Pancreas (tissue), 10 donors: ENCODE results near the gene YAE1. TPM values are rescaled to one million over a fixed set of nuclear protein-coding genes. Genes with fewer than 3 reads are reported as not detected.

Experiments
- ATAC-seq, 4 donors: fragments of 200-7000 bp; cut with Tn5 transposase; one replicate each; pipeline versions ENCODE4 v1.8.0 to v1.9.1; 2020; ENCODE audit warnings: mild to moderate bottlenecking in 4 of 4, moderate library complexity in 4 of 4
- DNase-seq, 6 donors: peaks; one replicate each; pipeline ENCODE4 v3.0.0-alpha.2; 2020
- FAIRE-seq: peaks from 2 replicates; lab custom pipeline; 2012; peaks lifted over from hg19 to GRCh38; lab: Jason Lieb, UNC
- H3K27ac ChIP-seq, 4 donors: fragments of 200-600 bp; sonication (generic); 1 replicate in 3 of 4; 2 replicates in 1 of 4; pipeline versions ENCODE4 v1.5.0 to v1.8.0; 2020
- H3K27me3 ChIP-seq, 4 donors: fragments of 200-600 bp; one replicate each; pipeline ENCODE4 v1.8.0; 2021
- H3K36me3 ChIP-seq, 3 donors: fragments of 200-600 bp; sonication (generic) in 1 of 3; one replicate each; pipeline versions ENCODE4 v1.5.0 to v1.8.0; 2020 to 2021
- H3K4me1 ChIP-seq, 3 donors: fragments of 200-600 bp; one replicate each; pipeline ENCODE4 v1.8.0; 2021
- H3K4me3 ChIP-seq, 4 donors: fragments of 200-600 bp; sonication (generic) in 2 of 4; one replicate each; pipeline versions ENCODE4 v1.5.0 to v1.8.0; 2020 to 2021
- H3K9me3 ChIP-seq, 4 donors: fragments of 200-600 bp; one replicate each; pipeline ENCODE4 v1.8.0; 2021
- WGBS, 2 donors: extraction: QIAGEN DNeasy Blood & Tissue Kit; methylation state at CpG; one replicate each; pipeline ENCODE4 v1.1.7; 2013; 5-methylcytosine and 5-hydroxymethylcytosine counted together
- intact Hi-C, 3 donors: fragments of 100-400 bp; cut with DNase I; formaldehyde crosslinking; loops; one replicate each; pipeline versions ENCODE4 v1.11.1 to v1.14.2; 2022
- polyA plus RNA-seq, 2 donors: library from polyadenylated mRNA; stranded (reverse); fragments of 200-250 nt; gene quantifications; one replicate each; pipeline ENCODE4 v1.2.3, GENCODE V29; 2013
- total RNA-seq, 6 donors: library from RNA; stranded (reverse); fragmentation: NEBNext Ultra II Directional in 4 of 6; extraction: Animal tissue kit (Norgen Biotek cat#: 25700) in 4 of 6; gene quantifications; one replicate each; pipeline versions ENCODE4 v1.2.1 to v1.2.4, GENCODE V29; 2021 to 2023
- TF ChIP-seq, protein P1 (sequence below), 4 donors: fragments of 200-600 bp; sonication (generic) in 3 of 4; IDR thresholded peaks; one replicate each; pipeline versions ENCODE4 v1.5.0 to v1.8.0; 2021; ENCODE audit warnings: antibody characterized with exemption in 4 of 4
- donor health status: healthy with polysubstance abuse.
- donor health status: DM: no; HTN: no; CAD: no; lungs with moderate emphysema.
- donor health status: DM: no; HTN: no; CAD: no.
- donor health status: control.
- donor health status: control.
- donor health status: Bipolar disorder and iron deficiency.
- donor health status: DM: yes; HTN: yes; CAD: no.
- donor health status: DM: no; HTN: no; CAD: no.
- donor health status: DM: no; HTN: no; CAD: no.
- donor health status: DM: yes; HTN: yes; CAD: no.

YAE1 gene
- total and polyA plus RNA-seq, 8 donors, result 6.4 to 17.6 (median 8.2) TPM

- Histone ChIP-seq H3K36me3 (no peaks in the 10 kb centered on the region), H3K4me1 (no peaks in the 10 kb centered on the region), H3K9me3 (no peaks in the 10 kb centered on the region), H3K27me3 (no peaks in the 10 kb centered on the region), H3K27ac (no peak overlapping the region), H3K4me3 (no peak overlapping the region)
- no peak for FAIRE-seq
- ATAC-seq, result no peak
- TF ChIP-seq, protein P1, sequence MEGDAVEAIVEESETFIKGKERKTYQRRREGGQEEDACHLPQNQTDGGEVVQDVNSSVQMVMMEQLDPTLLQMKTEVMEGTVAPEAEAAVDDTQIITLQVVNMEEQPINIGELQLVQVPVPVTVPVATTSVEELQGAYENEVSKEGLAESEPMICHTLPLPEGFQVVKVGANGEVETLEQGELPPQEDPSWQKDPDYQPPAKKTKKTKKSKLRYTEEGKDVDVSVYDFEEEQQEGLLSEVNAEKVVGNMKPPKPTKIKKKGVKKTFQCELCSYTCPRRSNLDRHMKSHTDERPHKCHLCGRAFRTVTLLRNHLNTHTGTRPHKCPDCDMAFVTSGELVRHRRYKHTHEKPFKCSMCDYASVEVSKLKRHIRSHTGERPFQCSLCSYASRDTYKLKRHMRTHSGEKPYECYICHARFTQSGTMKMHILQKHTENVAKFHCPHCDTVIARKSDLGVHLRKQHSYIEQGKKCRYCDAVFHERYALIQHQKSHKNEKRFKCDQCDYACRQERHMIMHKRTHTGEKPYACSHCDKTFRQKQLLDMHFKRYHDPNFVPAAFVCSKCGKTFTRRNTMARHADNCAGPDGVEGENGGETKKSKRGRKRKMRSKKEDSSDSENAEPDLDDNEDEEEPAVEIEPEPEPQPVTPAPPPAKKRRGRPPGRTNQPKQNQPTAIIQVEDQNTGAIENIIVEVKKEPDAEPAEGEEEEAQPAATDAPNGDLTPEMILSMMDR (IDR thresholded peaks at IDR 0.05), result no peak
- intact Hi-C loops, result loop anchor here in 1 of 3 donors (10.0 kb wide), 1 partner anchor 150 kb away; no protein-coding TSS in a partner anchor
- 37 to 41% methylated on average over 5 of the region's 5 CpGs for WGBS, 2 donors
- DNase-seq, result no peak
Observed at GRCh38 chr7:39594988-39595620, 28.9 kb downstream of the YAE1 start.

GRCh38 chr7:39602351-39602750 is 36.1 kb downstream of the YAE1 start:
- no peaks in the 10 kb centered on the region for H3K36me3 ChIP-seq
- no peak for FAIRE-seq
- H3K27ac ChIP-seq, result no peak overlapping the region
- no peaks in the 10 kb centered on the region for H3K27me3 ChIP-seq
- TF ChIP-seq, protein P1 (IDR thresholded peaks at IDR 0.05), result no peak
- no peak for DNase-seq
- intact Hi-C loops, result no loop called here
- ATAC-seq, result no peak
- WGBS, 2 donors, result 62 to 74% methylated on average over 2 of the region's 2 CpGs
- no peaks in the 10 kb centered on the region for H3K4me1 ChIP-seq
- no peaks in the 10 kb centered on the region for H3K9me3 ChIP-seq
- H3K4me3 ChIP-seq, result no peak overlapping the region

DNA sequence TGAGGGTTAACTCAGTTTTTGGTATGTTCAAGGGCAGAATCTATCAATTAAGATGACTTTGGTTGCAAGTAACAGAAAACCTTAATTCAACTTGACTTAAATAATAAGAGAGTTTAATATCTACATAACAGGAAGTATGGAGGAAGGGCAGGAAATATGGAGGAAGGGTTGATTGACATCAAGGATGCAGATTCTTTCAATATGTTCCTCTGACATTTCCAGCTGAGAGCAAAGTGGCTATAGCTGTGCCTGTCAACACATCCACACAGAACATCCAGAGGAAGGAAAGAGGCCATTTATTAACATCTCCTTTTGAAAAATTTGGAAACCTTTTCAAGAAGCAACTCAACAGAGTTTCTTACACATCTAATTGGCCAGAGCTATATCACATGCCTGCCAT is 37.7 kb downstream of the YAE1 start:
- Histone ChIP-seq H3K36me3 (no peaks in the 10 kb centered on the region), H3K27ac (no peak overlapping the region), H3K4me1 (no peaks in the 10 kb centered on the region), H3K9me3 (no peaks in the 10 kb centered on the region), H3K4me3 (no peak overlapping the region), H3K27me3 (no peaks in the 10 kb centered on the region)
- DNase-seq, result no peak
- no peak for ATAC-seq
- FAIRE-seq, result no peak
- intact Hi-C loops, result no loop called here
- TF ChIP-seq, protein P1 (IDR thresholded peaks at IDR 0.05), result no peak

DNA sequence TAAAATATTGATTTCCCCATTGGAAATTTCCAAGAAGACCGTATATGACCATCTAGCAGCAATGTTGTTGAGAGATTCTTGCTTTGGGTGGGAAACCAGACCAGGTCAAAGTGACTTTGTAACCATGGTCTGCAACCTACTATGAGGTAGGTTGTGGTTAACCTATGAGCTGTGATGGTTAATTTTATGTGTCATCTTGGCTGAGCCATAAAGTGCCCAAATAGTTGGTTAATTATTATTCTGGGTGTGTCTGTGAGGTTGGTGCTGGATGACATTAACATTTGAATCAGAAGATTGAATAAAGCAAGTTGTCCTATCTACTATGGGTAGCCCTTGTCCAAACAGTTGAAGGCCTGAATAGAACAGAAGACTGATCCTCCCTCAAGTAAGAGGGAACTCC is 38.9 kb downstream of the YAE1 start:
- Histone ChIP-seq H3K27me3 (no peaks in the 10 kb centered on the region), H3K4me1 (no peaks in the 10 kb centered on the region), H3K36me3 (no peaks in the 10 kb centered on the region), H3K9me3 (no peaks in the 10 kb centered on the region), H3K4me3 (no peak overlapping the region), H3K27ac (no peak overlapping the region)
- intact Hi-C loops, result no loop called here
- no peak for FAIRE-seq
- TF ChIP-seq, protein P1 (IDR thresholded peaks at IDR 0.05), result no peak
- no peak for ATAC-seq
- 66 to 86% methylated on average over 1 of the region's 1 CpG for WGBS, 2 donors
- DNase-seq, result no peak

- H3K27ac ChIP-seq, result no peak overlapping the region
- no peak for ATAC-seq
- H3K36me3 ChIP-seq, result no peaks in the 10 kb centered on the region
- no peaks in the 10 kb centered on the region for H3K4me1 ChIP-seq
- 84 to 92% methylated on average over 2 of the region's 2 CpGs for WGBS, 2 donors
- TF ChIP-seq, protein P1 (IDR thresholded peaks at IDR 0.05), result no peak
- intact Hi-C loops, result no loop called here
- no peaks in the 10 kb centered on the region for H3K9me3 ChIP-seq
- H3K27me3 ChIP-seq, result no peaks in the 10 kb centered on the region
- no peak for FAIRE-seq
- H3K4me3 ChIP-seq, result no peak overlapping the region
- DNase-seq, result no peak
Observed at GRCh38 chr7:39606352-39606751, 40.1 kb downstream of the YAE1 start.
